SK-N-SH treated with all-trans-retinoic acid at 6 μM for 48 hours (cell line): ENCODE measurements around the gene PPEF1.

Source experiments
- ARNTL ChIP-seq: fragments of 450-650 bp; formaldehyde crosslinking; IDR thresholded peaks from 2 replicates; pipeline ENCODE4 v1.5.0; 2020; ENCODE audit warnings: low read depth, mild to moderate bottlenecking, moderate library complexity, borderline replicate concordance
- BACH2 ChIP-seq: fragments of 250-450 bp; sonication (Bioruptor Pico); IDR thresholded peaks from 2 replicates; pipeline ENCODE4 v1.9.0; 2021; ENCODE audit warnings: mild to moderate bottlenecking, borderline replicate concordance
- CREB5 ChIP-seq: fragments of 250-450 bp; sonication (Bioruptor Pico); IDR thresholded peaks from 2 replicates; pipeline ENCODE4 v1.5.1; 2020; ENCODE audit warnings: low read depth, mild to moderate bottlenecking, moderate library complexity
- CSRNP3 ChIP-seq: fragments of 250-450 bp; sonication (Bioruptor Pico); IDR thresholded peaks from 2 replicates; pipeline ENCODE4 v1.5.1; 2021; ENCODE audit warnings: mild to moderate bottlenecking, moderate library complexity
- OSR1 ChIP-seq: fragments of 250-450 bp; sonication (Bioruptor Pico); IDR thresholded peaks from 2 replicates; pipeline ENCODE4 v1.8.0; 2022; ENCODE audit warnings: moderate library complexity, mild to moderate bottlenecking, inconsistent platforms
- PATZ1 ChIP-seq: fragments of 250-450 bp; sonication (Bioruptor Pico); IDR thresholded peaks from 2 replicates; pipeline ENCODE4 v1.8.0; 2020; ENCODE audit warnings: mild to moderate bottlenecking, moderate library complexity, borderline replicate concordance
- RARB ChIP-seq: fragments of 250-450 bp; sonication (Bioruptor Pico); IDR thresholded peaks from 2 replicates; pipeline ENCODE4 v1.8.0; 2021; ENCODE audit warnings: mild to moderate bottlenecking, moderate library complexity
- SNAI2 ChIP-seq: fragments of 250-450 bp; sonication (Bioruptor Pico); IDR thresholded peaks from 2 replicates; pipeline ENCODE4 v1.5.0; 2020; ENCODE audit warnings: mild to moderate bottlenecking, moderate library complexity
- TOX ChIP-seq: fragments of 250-450 bp; sonication (Bioruptor Pico); IDR thresholded peaks from 2 replicates; pipeline ENCODE4 v1.8.0; 2021; ENCODE audit warnings: mild to moderate bottlenecking, moderate library complexity, borderline replicate concordance
- ZC3H10 ChIP-seq: fragments of 250-450 bp; sonication (Bioruptor Pico); IDR thresholded peaks from 2 replicates; pipeline ENCODE4 v1.5.1; 2021; ENCODE audit warnings: mild to moderate bottlenecking, moderate library complexity
- ZFP3 ChIP-seq: fragments of 250-450 bp; sonication (Bioruptor Pico); IDR thresholded peaks from 2 replicates; pipeline ENCODE4 v1.5.0; 2020; ENCODE audit warnings: mild to moderate bottlenecking, moderate library complexity
- ZFP30 ChIP-seq: fragments of 450-650 bp; formaldehyde crosslinking; IDR thresholded peaks from 2 replicates; pipeline ENCODE4 v1.5.0; 2022; ENCODE audit warnings: mild to moderate bottlenecking, moderate library complexity
- ZNF565 ChIP-seq: fragments of 450-650 bp; formaldehyde crosslinking; conservative IDR thresholded peaks from 2 replicates; pipeline ENCODE4 v1.5.0; 2020; ENCODE audit warnings: low read depth, mild to moderate bottlenecking, moderate library complexity

GRCh38 chrX:18709833-18710232 is 2.4 kb downstream of the PPEF1 start:
- TF ChIP-seq ZNF565 (CRISPR knock-in tag): no peak
- TF ChIP-seq ZC3H10 (CRISPR knock-in tag): no peak
- TF ChIP-seq CSRNP3: no peak
- TF ChIP-seq SNAI2 (CRISPR knock-in tag): no peak
- no peak for TF ChIP-seq PATZ1 (CRISPR knock-in tag)
- no peak for TF ChIP-seq BACH2
- TF ChIP-seq ZFP3 (CRISPR knock-in tag): no peak
- no peak for TF ChIP-seq ZFP30 (CRISPR knock-in tag)
- TF ChIP-seq ARNTL (CRISPR knock-in tag): no peak
- no peak for TF ChIP-seq CREB5 (CRISPR knock-in tag)
- TF ChIP-seq OSR1 (CRISPR knock-in tag): no peak
- TF ChIP-seq TOX (CRISPR knock-in tag): no peak
- TF ChIP-seq RARB (CRISPR knock-in tag): no peak
